ENCODE measurements around the gene VWF.
A peak's percentile ranks its signal among the peaks of the same experiment; 100 is the strongest.

VWF gene

DNA sequence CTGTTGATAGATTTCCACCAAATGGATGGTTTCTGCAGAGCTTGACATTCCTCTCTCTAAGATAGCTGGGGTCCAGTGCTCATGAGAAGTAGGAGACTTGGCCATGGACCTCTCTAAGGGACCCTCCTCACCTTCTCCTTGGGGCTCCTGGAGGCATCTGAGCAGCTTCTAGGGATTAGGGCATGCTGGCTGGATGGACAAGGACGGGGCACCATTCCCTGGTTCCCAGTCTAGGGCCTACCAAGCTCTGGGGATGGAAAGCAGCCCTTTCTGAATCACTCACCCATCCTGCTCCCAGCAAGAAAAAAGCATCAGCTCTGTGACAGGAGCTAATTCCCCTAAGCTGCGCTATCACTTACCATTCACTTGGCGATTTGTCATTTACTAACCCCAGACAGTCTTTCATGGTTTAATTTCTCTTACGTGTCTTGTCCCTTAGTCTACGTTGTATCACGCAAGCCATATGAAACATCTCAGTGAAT lies 39.5 kb downstream of the VWF start:
- no peaks in the 10 kb centered on the region for H3K27me3 ChIP-seq (ENCODE audit: insufficient read depth, low read length)
- 94% methylated on average over 6 of the region's 6 CpGs for WGBS
- H3K9ac ChIP-seq (ENCODE audit: low read depth, low read length), result peak overlapping the region; percentile 27; the same call in 1 of the 2 replicates
- no peaks in the 10 kb centered on the region for H3K9me3 ChIP-seq (ENCODE audit: insufficient read depth, low read depth, low read length)
- no peaks in the 10 kb centered on the region for H3K36me3 ChIP-seq (ENCODE audit: insufficient read depth, low read length)
- H3K4me3 ChIP-seq (ENCODE audit: low read length), result peak overlapping the region; percentile 3; the same call in 1 of the 2 replicates
- peaks cover 34% of the 10 kb centered on the region for H3K4me1 ChIP-seq (ENCODE audit: insufficient read depth, low read length)
- peak overlapping the region; percentile 82 for H3K27ac ChIP-seq (ENCODE audit: low read depth, low read length)

DNA sequence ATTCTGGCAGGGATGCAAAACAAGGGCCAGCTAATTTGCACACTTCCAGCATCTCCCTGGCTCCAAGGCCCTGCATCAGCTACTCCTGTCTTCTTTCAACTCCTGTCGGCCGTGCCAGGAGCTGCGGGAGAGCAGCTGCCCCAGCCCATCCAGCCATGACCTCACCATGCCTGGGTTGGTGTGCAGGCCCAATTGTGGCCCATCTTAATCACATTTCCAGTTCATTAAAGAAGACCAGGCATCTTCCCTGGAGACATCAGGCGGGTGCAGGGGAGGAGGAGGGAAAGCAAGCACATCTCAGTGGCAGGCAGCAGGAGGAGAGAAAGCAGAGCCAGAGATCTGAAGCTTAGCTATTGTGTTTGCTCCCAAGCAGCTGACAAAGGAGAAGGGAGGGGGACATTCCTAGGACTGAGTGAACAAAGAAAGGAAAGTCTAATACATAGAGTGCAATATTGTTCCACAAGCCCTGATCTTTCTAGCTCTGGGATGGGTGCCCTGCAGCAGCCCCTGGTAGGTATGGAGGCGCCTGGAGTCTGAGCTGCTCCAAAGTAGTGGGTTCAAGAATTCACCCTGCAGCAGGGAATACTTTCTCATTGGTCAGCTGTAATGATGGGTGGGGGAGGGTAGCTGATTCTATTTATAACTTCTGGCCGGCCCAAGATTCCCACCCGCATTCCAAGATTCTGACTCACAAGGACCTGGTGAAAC lies 40.1 kb downstream of the VWF start:
- H3K9ac ChIP-seq (ENCODE audit: low read depth, low read length), result peak overlapping the region; percentile 27; the same call in 1 of the 2 replicates

DNA sequence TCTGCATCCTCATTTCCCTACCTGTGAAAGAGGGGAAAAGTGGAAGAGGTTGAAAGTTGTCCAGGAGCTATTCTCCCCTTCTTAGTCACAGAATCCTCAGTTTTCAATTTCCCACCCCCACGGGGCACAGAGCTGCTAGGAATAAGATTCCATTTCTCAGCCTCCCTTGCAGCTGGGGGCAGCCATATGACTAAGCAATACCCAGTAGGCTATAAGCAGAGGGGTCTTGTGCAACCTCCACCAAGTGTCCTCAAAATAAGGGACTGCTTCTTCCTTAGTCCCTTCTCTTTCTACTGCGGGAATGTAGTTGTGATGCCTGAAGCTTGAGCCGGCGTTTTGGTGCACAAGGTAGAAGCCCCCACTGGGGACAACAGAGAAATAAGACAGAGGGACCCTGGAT lies 40.9 kb downstream of the VWF start:
- Histone ChIP-seq H3K27me3 (ENCODE audit: insufficient read depth, low read length) (no peaks in the 10 kb centered on the region), H3K36me3 (ENCODE audit: insufficient read depth, low read length) (no peaks in the 10 kb centered on the region), H3K4me1 (ENCODE audit: insufficient read depth, low read length) (peaks cover 23% of the 10 kb centered on the region), H3K4me3 (ENCODE audit: low read length) (no peak overlapping the region), H3K9ac (ENCODE audit: low read depth, low read length) (no peak overlapping the region; the same call in 1 of the 2 replicates), H3K9me3 (ENCODE audit: insufficient read depth, low read depth, low read length) (no peaks in the 10 kb centered on the region), H3K27ac (ENCODE audit: low read depth, low read length) (peak overlapping the region; percentile 82)
- WGBS, result 76% methylated on average over 3 of the region's 4 CpGs

More for the DNA sequence above, 40.1 kb downstream of the VWF start:
- Histone ChIP-seq H3K36me3 (ENCODE audit: insufficient read depth, low read length) (no peaks in the 10 kb centered on the region), H3K9me3 (ENCODE audit: insufficient read depth, low read depth, low read length) (no peaks in the 10 kb centered on the region), H3K27me3 (ENCODE audit: insufficient read depth, low read length) (no peaks in the 10 kb centered on the region), H3K27ac (ENCODE audit: low read depth, low read length) (peak overlapping the region; percentile 82), H3K4me1 (ENCODE audit: insufficient read depth, low read length) (peaks cover 31% of the 10 kb centered on the region), H3K4me3 (ENCODE audit: low read length) (peak overlapping the region; percentile 3; the same call in 1 of the 2 replicates)
- WGBS, result 42% methylated on average over 7 of the region's 7 CpGs

DNA sequence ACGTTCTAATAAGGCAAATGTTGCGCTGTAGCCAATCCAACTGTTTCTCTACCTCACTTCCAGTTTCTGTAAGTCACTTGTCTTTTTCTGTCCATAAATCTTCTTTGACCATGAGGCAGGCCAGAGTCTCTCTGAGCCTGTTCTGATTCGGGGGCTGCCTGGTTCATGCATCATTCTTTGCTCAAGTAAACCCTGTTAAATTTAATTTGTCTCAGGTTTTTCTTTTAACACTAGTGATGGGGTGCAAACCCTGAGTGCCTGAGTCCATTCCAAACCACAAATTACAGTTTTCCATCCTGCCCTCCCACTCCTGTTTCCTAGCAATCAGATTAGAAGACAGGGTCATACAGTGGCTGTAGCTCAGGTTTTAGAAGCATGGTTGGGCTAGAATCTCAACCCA lies 41.9 kb downstream of the VWF start:
- no peak overlapping the region for H3K4me3 ChIP-seq (ENCODE audit: low read length)
- H3K27me3 ChIP-seq (ENCODE audit: insufficient read depth, low read length), result no peaks in the 10 kb centered on the region
- H3K27ac ChIP-seq (ENCODE audit: low read depth, low read length), result no peak overlapping the region
- H3K4me1 ChIP-seq (ENCODE audit: insufficient read depth, low read length), result peaks cover 20% of the 10 kb centered on the region
- no peaks in the 10 kb centered on the region for H3K9me3 ChIP-seq (ENCODE audit: insufficient read depth, low read depth, low read length)
- 94% methylated on average over 3 of the region's 3 CpGs for WGBS
- no peaks in the 10 kb centered on the region for H3K36me3 ChIP-seq (ENCODE audit: insufficient read depth, low read length)
- H3K9ac ChIP-seq (ENCODE audit: low read depth, low read length), result no peak overlapping the region

DNA sequence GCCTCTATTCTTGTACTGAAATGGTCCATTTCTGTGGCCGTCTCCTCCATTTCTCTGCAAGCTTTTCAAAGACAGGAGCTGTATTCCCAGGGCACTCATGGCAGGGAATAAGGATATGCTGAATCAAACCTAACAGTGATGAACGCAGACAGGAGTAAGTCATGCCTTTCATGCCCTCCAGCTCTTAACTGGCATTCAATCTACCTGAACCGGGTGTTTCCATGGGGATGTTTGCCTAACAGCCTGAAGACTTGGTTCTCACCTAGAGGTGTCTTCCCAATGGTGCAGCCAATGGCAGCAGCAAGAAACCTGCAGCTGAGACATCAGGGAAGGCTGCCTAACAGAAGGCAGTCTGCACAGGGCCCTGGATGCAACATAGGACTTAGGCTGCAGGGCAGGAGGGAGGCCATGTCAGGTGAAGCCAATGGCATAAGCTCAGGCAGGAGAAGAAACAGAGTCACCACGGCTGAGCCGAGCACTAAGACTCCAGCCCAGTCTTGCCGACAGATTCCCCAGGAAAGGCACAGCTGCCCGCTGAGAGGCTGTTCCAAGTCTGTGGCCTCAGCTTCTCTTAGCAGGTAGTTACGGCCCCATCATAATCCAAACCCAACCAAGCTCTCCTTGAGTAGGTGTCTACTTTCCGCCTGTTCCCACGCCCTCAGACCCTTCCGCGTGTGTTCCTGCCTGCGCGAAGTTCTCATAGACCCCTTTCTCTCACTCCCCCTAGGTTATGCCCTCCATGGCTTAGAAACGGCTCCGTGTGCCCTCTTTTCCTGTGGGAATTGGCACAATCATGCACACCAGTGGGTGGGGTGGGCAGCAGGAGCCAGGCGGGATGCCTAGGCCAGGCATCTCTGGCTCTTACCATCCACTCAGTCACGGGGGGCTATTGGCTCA lies 44.1 kb downstream of the VWF start:
- no peaks in the 10 kb centered on the region for H3K27me3 ChIP-seq (ENCODE audit: insufficient read depth, low read length)
- no peak overlapping the region for H3K9ac ChIP-seq (ENCODE audit: low read depth, low read length)
- no peaks in the 10 kb centered on the region for H3K9me3 ChIP-seq (ENCODE audit: insufficient read depth, low read depth, low read length)
- no peaks in the 10 kb centered on the region for H3K36me3 ChIP-seq (ENCODE audit: insufficient read depth, low read length)
- WGBS, result 94% methylated on average over 18 of the region's 18 CpGs
- H3K4me3 ChIP-seq (ENCODE audit: low read length), result no peak overlapping the region
- H3K27ac ChIP-seq (ENCODE audit: low read depth, low read length), result no peak overlapping the region
- H3K4me1 ChIP-seq (ENCODE audit: insufficient read depth, low read length), result peaks cover 20% of the 10 kb centered on the region

DNA sequence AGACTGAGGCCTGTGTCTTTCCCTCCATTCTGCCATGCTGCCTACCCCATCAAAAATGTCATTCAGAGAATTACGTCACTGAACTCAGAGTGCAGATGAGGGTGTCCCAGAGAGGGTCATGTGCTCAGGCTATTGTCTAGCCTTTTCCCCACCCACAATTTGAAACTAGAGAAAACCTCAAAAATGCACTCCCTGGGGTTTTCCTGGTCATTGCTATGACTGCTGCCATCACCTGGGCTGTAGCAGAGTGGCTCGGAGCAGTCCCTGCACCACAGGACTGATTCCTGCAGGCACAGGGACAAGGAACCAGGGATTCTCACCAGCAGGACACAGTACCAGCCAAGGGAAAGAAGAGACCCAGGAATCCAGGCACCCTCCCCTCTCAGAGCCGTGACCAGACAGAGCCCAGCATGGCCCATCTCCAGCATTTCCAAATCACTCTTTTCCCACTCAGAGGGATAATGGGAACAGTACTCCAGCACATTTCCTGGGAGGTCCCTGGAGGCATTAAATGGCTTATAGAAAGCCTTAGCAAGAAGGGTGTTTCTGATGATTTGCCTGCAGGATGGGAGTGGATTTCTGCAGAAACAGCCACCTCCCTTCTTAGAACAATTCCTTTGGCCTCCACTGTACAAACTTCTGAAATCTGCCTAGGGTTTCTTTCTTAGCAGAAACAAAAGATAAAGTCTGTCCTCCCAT lies 45.9 kb downstream of the VWF start:
- Histone ChIP-seq H3K4me1 (ENCODE audit: insufficient read depth, low read length) (peaks cover 6% of the 10 kb centered on the region; the same call in 1 of the 2 replicates), H3K36me3 (ENCODE audit: insufficient read depth, low read length) (no peaks in the 10 kb centered on the region), H3K4me3 (ENCODE audit: low read length) (no peak overlapping the region), H3K9ac (ENCODE audit: low read depth, low read length) (no peak overlapping the region), H3K27me3 (ENCODE audit: insufficient read depth, low read length) (no peaks in the 10 kb centered on the region), H3K9me3 (ENCODE audit: insufficient read depth, low read depth, low read length) (no peaks in the 10 kb centered on the region), H3K27ac (ENCODE audit: low read depth, low read length) (no peak overlapping the region)
- WGBS, result 81% methylated on average over 3 of the region's 3 CpGs

DNA sequence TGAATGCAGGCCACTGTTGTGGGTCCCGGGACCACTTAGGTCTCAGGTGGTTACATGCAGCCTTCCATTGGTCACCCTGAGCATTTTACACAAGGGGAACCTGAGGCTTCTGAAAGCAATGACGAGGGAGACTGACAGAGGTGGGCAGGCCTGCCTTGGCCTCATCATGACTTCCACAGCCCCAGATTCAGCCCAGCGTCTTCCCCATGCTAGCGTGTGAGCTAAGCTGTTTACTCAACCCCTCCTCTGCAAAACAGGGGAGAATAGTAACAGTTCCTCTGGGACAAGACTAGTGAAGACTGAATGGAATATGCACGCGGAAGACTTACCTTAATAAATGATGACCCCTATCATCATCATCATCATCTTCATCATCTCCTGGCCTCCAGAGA lies 46.8 kb downstream of the VWF start:
- WGBS, result 96% methylated on average over 6 of the region's 6 CpGs
- Histone ChIP-seq H3K4me1 (ENCODE audit: insufficient read depth, low read length) (peaks cover 5% of the 10 kb centered on the region; the same call in 1 of the 2 replicates), H3K4me3 (ENCODE audit: low read length) (no peak overlapping the region), H3K36me3 (ENCODE audit: insufficient read depth, low read length) (no peaks in the 10 kb centered on the region), H3K9me3 (ENCODE audit: insufficient read depth, low read depth, low read length) (no peaks in the 10 kb centered on the region), H3K27me3 (ENCODE audit: insufficient read depth, low read length) (no peaks in the 10 kb centered on the region), H3K27ac (ENCODE audit: low read depth, low read length) (no peak overlapping the region), H3K9ac (ENCODE audit: low read depth, low read length) (no peak overlapping the region)

DNA sequence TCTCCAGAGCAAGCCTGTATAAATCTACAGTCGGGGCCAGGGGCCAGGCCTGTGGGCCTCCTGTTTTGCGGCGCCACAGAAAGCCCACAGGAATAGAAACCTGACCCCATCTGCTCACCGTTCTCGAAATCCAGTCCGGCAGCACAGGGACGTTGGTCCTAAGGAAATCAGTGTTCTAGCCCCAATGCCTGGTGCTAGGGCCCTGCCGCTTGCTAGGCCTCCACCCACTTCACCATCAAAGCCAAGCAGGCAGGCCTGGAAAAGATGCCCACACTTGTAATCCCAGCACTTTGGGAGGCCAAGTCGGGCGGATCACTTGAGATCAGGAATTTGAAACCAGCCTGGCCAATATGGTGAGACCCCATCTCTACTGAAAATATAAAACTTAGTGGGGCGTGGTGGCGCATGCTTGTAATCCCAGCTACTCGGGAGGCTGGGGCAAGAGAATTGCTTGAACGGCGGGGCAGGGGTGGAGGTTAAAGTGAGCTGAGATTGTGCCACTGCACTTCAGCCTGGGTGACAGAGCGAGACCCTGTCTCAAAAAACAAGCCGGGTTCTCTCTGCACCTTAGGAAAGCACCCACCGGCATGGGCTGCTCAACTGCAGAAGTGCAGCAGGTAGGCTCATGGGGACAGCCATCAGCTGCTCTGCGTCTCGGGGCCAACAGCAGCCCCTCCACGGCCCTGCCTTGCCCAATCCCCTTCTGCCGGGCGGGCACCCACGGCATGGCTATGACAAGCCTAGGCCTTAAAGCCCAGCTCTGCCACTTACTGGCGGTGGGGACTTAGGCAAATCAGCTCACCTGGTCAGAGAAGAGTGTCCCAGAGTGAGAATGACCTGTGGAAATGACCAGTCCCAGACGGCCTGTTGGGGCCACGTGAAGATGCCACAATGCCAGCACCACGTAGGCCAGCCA lies 47.4 kb downstream of the VWF start:
- no peak overlapping the region for H3K9ac ChIP-seq (ENCODE audit: low read depth, low read length)
- no peaks in the 10 kb centered on the region for H3K9me3 ChIP-seq (ENCODE audit: insufficient read depth, low read depth, low read length)
- H3K27me3 ChIP-seq (ENCODE audit: insufficient read depth, low read length), result no peaks in the 10 kb centered on the region
- WGBS, result 95% methylated on average over 28 of the region's 28 CpGs
- H3K4me3 ChIP-seq (ENCODE audit: low read length), result no peak overlapping the region
- H3K36me3 ChIP-seq (ENCODE audit: insufficient read depth, low read length), result no peaks in the 10 kb centered on the region
- peaks cover 5% of the 10 kb centered on the region; the same call in 1 of the 2 replicates for H3K4me1 ChIP-seq (ENCODE audit: insufficient read depth, low read length)
- no peak overlapping the region for H3K27ac ChIP-seq (ENCODE audit: low read depth, low read length)

DNA sequence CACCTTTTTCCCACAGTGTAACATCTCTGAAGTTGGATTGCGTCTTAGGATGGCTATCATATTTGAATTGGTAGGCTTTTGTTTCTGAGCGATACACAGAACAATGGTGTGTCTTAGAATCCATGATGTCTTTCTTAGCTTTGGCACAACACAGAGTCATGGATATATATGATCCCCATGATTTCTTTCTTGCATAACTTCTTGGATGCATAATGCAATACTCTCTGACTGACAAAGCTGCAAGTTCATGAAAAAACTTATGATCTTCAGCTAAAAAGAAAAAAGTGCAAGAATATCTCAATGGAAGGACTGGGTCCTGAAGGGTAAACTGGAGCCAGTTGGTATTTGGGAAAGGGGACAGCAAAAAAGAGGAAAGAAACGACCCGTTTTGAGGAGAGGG lies 48.1 kb downstream of the VWF start:
- Histone ChIP-seq H3K9ac (ENCODE audit: low read depth, low read length) (no peak overlapping the region), H3K36me3 (ENCODE audit: insufficient read depth, low read length) (no peaks in the 10 kb centered on the region), H3K4me3 (ENCODE audit: low read length) (no peak overlapping the region), H3K4me1 (ENCODE audit: insufficient read depth, low read length) (peaks cover 6% of the 10 kb centered on the region; the same call in 1 of the 2 replicates), H3K9me3 (ENCODE audit: insufficient read depth, low read depth, low read length) (no peaks in the 10 kb centered on the region), H3K27me3 (ENCODE audit: insufficient read depth, low read length) (no peaks in the 10 kb centered on the region), H3K27ac (ENCODE audit: low read depth, low read length) (no peak overlapping the region)
- 91% methylated on average over 4 of the region's 4 CpGs for WGBS

DNA sequence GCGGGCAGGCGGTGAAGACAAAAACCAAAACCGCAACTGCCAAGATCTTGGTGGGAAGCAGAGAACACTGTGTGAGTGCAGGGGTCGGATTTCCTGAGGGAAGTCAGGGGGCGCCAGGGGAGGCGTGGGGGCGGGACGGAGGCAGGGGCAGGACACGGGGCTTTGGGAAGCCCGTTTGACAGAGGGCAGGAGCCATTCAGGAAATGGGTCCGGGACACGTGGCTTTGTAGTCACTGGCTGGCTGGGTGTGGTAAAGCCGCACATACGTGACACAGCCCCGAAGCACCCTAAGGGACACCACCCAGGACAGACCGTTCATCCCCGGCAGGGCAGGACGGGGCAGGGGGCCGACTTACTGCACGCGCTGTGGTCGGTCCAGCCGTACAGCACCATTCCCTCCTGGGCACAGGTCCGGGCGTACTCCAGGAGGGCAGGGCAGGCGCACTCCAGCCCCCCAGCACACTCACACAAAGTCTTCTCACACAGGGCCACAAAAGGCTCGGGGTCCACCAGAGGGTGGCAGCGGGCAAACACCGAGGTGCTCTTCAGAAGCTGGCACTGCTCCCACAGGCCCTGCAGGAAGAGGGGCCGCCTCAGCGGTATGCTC lies 49.4 kb downstream of the VWF start:
- Histone ChIP-seq H3K4me1 (ENCODE audit: insufficient read depth, low read length) (peaks cover 9% of the 10 kb centered on the region; the same call in 1 of the 2 replicates), H3K9ac (ENCODE audit: low read depth, low read length) (no peak overlapping the region), H3K27me3 (ENCODE audit: insufficient read depth, low read length) (no peaks in the 10 kb centered on the region), H3K36me3 (ENCODE audit: insufficient read depth, low read length) (no peaks in the 10 kb centered on the region), H3K4me3 (ENCODE audit: low read length) (no peak overlapping the region), H3K9me3 (ENCODE audit: insufficient read depth, low read depth, low read length) (no peaks in the 10 kb centered on the region), H3K27ac (ENCODE audit: low read depth, low read length) (no peak overlapping the region)
- WGBS, result 78% methylated on average over 31 of the region's 31 CpGs

Data from HUES64 (cell line).